ENCODE measurements around the gene CYSLTR2.
"Not testable (repeated sequence)": the region's sequence is repeated elsewhere in the genome, so short reads cannot be mapped to it uniquely, and the experiment has no call there.

CYSLTR2 gene

DNA sequence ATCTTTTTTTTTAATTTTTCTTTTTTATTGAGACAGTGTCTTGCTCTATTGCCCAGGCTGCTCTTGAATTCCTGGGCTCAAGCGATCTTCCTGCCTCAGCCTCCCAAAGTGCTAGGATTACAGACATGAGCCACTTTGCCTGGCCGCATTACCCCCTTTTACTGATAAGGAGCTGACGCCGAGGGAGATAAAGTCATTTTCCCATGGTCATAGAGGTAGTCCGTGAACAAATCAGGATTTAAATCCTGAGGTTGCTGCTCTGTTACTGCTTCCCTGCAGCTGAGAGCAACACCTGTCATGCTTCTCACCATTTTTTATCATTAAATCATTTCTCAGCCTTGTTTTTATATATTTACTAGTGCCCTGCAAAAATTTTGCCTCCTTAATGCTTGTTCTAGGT is 7.4 kb downstream of the CYSLTR2 start:
- no peak overlapping the region for H3K4me3 ChIP-seq (ENCODE audit: low read depth, low read length, poor library complexity, severe bottlenecking)
- H3K9me2 ChIP-seq (ENCODE audit: low read depth, low read length), result no peaks in the 10 kb centered on the region
- no peak overlapping the region for H3K9ac ChIP-seq (ENCODE audit: low read length)
- no peaks in the 10 kb centered on the region for H3K79me2 ChIP-seq (ENCODE audit: insufficient read depth, low read length)
- no peaks in the 10 kb centered on the region for H3F3A ChIP-seq (ENCODE audit: insufficient read depth, low read length)
- H3K27me3 ChIP-seq (ENCODE audit: insufficient read depth, low read length), result no peaks in the 10 kb centered on the region
- no peak overlapping the region for H3K4me2 ChIP-seq (ENCODE audit: low read length)
- H3K36me3 ChIP-seq (ENCODE audit: insufficient read depth, low read length), result no peaks in the 10 kb centered on the region
- H3K9me3 ChIP-seq (ENCODE audit: low read length), result no peaks in the 10 kb centered on the region
- TF ChIP-seq, protein P1, sequence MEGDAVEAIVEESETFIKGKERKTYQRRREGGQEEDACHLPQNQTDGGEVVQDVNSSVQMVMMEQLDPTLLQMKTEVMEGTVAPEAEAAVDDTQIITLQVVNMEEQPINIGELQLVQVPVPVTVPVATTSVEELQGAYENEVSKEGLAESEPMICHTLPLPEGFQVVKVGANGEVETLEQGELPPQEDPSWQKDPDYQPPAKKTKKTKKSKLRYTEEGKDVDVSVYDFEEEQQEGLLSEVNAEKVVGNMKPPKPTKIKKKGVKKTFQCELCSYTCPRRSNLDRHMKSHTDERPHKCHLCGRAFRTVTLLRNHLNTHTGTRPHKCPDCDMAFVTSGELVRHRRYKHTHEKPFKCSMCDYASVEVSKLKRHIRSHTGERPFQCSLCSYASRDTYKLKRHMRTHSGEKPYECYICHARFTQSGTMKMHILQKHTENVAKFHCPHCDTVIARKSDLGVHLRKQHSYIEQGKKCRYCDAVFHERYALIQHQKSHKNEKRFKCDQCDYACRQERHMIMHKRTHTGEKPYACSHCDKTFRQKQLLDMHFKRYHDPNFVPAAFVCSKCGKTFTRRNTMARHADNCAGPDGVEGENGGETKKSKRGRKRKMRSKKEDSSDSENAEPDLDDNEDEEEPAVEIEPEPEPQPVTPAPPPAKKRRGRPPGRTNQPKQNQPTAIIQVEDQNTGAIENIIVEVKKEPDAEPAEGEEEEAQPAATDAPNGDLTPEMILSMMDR (IDR thresholded peaks at IDR 0.05; ENCODE audit: low read length), result no peak
- TF ChIP-seq EZH2 (IDR thresholded peaks at IDR 0.05; ENCODE audit: borderline replicate concordance, low read length), result no peak
- H4K20me1 ChIP-seq (ENCODE audit: insufficient read depth, low read length), result no peaks in the 10 kb centered on the region
- H3K27ac ChIP-seq (ENCODE audit: low read depth, low read length, poor library complexity, severe bottlenecking), result no peak overlapping the region
- H2AFZ ChIP-seq (ENCODE audit: low read length), result no peak overlapping the region
- H3K4me1 ChIP-seq (ENCODE audit: insufficient read depth, low read length, severe bottlenecking), result no peaks in the 10 kb centered on the region

DNA sequence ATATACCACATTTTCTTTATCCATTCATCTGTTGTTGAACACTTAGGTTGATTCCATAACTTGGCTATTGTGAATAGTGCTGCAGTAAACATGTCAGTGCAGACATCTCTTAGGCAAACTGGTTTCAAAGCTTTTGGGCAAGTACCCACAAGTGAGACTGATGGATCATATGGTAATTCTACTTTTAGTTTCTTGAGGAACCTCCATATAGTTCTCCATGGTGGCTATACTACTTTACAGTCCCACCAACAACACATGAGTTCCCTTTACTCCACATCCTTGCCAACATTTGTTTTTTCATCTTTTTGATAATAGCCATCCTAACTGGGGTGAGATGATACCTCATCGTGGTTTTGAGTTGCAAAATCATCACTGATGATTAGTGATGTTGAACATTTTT is 8.5 kb downstream of the CYSLTR2 start:
- TF ChIP-seq EZH2 (IDR thresholded peaks at IDR 0.05; ENCODE audit: borderline replicate concordance, low read length), result no peak
- TF ChIP-seq, protein P1 (IDR thresholded peaks at IDR 0.05; ENCODE audit: low read length), result no peak
- Histone ChIP-seq H4K20me1 (ENCODE audit: insufficient read depth, low read length) (no peaks in the 10 kb centered on the region), H3K4me1 (ENCODE audit: insufficient read depth, low read length, severe bottlenecking) (no peaks in the 10 kb centered on the region), H3K9me2 (ENCODE audit: low read depth, low read length) (no peaks in the 10 kb centered on the region), H3K9me3 (ENCODE audit: low read length) (no peaks in the 10 kb centered on the region), H3K4me2 (ENCODE audit: low read length) (no peak overlapping the region), H3K27ac (ENCODE audit: low read depth, low read length, poor library complexity, severe bottlenecking) (no peak overlapping the region), H3K27me3 (ENCODE audit: insufficient read depth, low read length) (no peaks in the 10 kb centered on the region), H2AFZ (ENCODE audit: low read length) (no peak overlapping the region), H3K79me2 (ENCODE audit: insufficient read depth, low read length) (no peaks in the 10 kb centered on the region), H3K9ac (ENCODE audit: low read length) (no peak overlapping the region), H3K36me3 (ENCODE audit: insufficient read depth, low read length) (no peaks in the 10 kb centered on the region), H3F3A (ENCODE audit: insufficient read depth, low read length) (no peaks in the 10 kb centered on the region), H3K4me3 (ENCODE audit: low read depth, low read length, poor library complexity, severe bottlenecking) (no peak overlapping the region)

DNA sequence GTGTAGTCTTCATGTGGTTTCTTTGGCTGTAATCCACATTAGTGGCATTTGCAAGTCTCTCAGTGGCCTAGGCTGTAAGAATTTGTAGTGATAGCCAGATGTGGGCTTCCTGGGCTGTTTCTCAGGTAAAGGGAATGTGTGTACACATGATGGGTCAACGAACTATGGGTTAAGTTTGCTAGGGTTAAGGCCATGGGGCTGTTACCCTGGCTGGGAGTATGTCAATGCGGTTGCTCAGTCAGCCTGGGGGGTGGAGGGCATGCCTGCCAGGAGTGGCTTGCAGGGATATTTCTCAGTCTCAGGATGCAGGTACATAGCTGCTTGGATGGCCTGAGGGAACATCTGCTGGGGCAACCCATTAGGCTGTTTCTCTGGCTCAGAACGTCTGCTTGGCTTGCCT is 13.4 kb downstream of the CYSLTR2 start:
- no peaks in the 10 kb centered on the region for H3F3A ChIP-seq (ENCODE audit: insufficient read depth, low read length)
- no peak overlapping the region for H3K9ac ChIP-seq (ENCODE audit: low read length)
- H2AFZ ChIP-seq (ENCODE audit: low read length), result no peak overlapping the region
- no peaks in the 10 kb centered on the region for H3K27me3 ChIP-seq (ENCODE audit: insufficient read depth, low read length)
- no peaks in the 10 kb centered on the region for H4K20me1 ChIP-seq (ENCODE audit: insufficient read depth, low read length)
- H3K4me1 ChIP-seq (ENCODE audit: insufficient read depth, low read length, severe bottlenecking), result no peaks in the 10 kb centered on the region
- H3K9me3 ChIP-seq (ENCODE audit: low read length), result no peaks in the 10 kb centered on the region
- H3K4me3 ChIP-seq (ENCODE audit: low read depth, low read length, poor library complexity, severe bottlenecking), result no peak overlapping the region
- no peak overlapping the region for H3K4me2 ChIP-seq (ENCODE audit: low read length)
- TF ChIP-seq, protein P1 (IDR thresholded peaks at IDR 0.05; ENCODE audit: low read length), result no peak
- no peak for TF ChIP-seq EZH2 (IDR thresholded peaks at IDR 0.05; ENCODE audit: borderline replicate concordance, low read length)
- no peaks in the 10 kb centered on the region for H3K79me2 ChIP-seq (ENCODE audit: insufficient read depth, low read length)
- H3K9me2 ChIP-seq (ENCODE audit: low read depth, low read length), result no peaks in the 10 kb centered on the region
- no peak overlapping the region for H3K27ac ChIP-seq (ENCODE audit: low read depth, low read length, poor library complexity, severe bottlenecking)
- H3K36me3 ChIP-seq (ENCODE audit: insufficient read depth, low read length), result no peaks in the 10 kb centered on the region

DNA sequence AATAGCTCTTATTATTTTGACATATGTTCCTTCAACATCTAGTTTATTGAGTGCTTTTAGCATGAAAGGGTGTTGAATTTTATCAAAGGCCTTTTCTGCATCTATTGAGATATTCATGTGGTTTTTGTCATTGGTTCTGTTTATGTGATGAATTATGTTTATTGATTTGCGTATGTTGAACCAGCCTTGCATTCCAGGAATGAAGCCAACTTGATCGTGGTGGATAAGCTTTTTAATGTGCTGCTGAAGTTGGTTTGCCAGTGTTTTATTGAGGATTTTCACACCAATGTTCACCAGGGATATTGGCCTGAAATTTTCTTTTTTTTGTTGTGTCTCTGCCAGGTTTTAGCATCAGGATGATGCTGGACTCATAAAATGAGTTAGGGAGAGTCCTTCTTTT is 17.7 kb downstream of the CYSLTR2 start:
- not testable (repeated sequence) for H3K79me2 ChIP-seq (ENCODE audit: insufficient read depth, low read length); H3K27ac ChIP-seq (ENCODE audit: low read depth, low read length, poor library complexity, severe bottlenecking); H3K4me3 ChIP-seq (ENCODE audit: low read depth, low read length, poor library complexity, severe bottlenecking); H3F3A ChIP-seq (ENCODE audit: insufficient read depth, low read length); H3K4me2 ChIP-seq (ENCODE audit: low read length); H2AFZ ChIP-seq (ENCODE audit: low read length); H3K9me2 ChIP-seq (ENCODE audit: low read depth, low read length); H3K36me3 ChIP-seq (ENCODE audit: insufficient read depth, low read length); H4K20me1 ChIP-seq (ENCODE audit: insufficient read depth, low read length); H3K9me3 ChIP-seq (ENCODE audit: low read length); H3K27me3 ChIP-seq (ENCODE audit: insufficient read depth, low read length); H3K9ac ChIP-seq (ENCODE audit: low read length); H3K4me1 ChIP-seq (ENCODE audit: insufficient read depth, low read length, severe bottlenecking)
